SKM-1 (cell line): ENCODE data around the gene TENM4.
A peak's percentile ranks its signal among the peaks of the same experiment; 100 is the strongest.

Experiments used
- DNase-seq: peaks from one replicate; lab custom pipeline; 2025; ENCODE audit not compliant: unreplicated experiment; lab: John Stamatoyannopoulos, UW

TENM4 gene

DNA sequence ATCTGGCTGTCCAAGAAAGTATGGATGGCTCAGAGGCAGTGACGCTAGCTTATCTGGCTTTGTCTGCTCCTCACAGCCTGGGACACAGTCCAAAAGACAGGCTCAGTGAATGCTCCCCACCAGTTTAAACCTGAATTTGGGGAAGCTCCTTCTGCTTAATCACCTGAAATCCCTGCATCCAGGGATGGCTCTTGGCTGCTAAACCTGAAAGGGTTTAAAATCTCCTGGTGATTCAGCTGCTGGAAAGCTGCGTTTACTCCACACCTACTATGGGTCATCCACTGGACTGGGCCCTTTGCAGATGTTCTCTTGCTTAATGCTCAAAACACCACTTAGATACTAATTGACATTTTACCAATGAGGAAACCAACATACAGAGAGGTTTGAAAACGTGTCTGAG lies 564.2 kb downstream of the TENM4 start:
- no peak for DNase-seq

DNA sequence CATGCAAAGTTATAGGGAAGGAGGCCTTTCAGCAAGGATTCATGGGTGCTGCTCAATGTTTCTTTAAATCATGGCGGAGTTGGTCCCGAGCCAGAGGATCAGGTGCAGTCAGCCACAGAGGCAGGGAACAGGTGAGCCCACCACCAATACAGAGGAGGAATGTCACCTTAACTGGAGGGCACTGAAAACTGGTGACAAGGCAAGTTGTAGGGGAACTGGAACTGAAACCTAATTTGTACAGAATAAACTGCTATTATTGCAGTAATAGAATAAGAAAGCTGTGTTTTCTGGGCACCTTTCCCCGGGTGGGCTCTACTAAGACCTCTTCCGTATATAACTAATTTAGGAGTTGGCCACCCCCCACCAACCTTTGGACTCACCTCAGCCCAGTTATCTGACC lies 570.2 kb downstream of the TENM4 start:
- no peak for DNase-seq

- no peak for DNase-seq
Measured at GRCh38 chr11:78869293-78869692, 571.5 kb downstream of the TENM4 start.

DNA sequence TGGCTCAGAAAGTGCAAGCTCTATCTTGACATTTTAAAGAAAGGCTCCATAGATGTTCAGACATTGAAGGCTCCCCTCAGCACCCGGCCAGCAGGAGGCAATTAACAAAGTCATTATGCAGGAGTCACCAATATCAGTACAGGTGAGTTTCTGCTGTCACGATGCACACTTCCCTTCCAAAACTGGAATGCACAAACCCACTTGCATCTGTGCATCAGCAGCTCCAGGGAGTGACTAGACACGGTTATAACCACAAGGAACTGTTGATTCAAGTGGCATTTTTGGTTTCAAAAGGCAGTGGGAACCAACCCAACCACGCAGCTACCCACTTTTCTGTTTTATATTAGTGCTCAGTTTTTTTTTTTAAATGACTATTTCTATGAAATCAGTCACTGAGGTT lies 572.3 kb downstream of the TENM4 start:
- no peak for DNase-seq

GRCh38 chr11:78860720-78861422 lies 580.0 kb downstream of the TENM4 start:
- DNase-seq = no peak

DNA sequence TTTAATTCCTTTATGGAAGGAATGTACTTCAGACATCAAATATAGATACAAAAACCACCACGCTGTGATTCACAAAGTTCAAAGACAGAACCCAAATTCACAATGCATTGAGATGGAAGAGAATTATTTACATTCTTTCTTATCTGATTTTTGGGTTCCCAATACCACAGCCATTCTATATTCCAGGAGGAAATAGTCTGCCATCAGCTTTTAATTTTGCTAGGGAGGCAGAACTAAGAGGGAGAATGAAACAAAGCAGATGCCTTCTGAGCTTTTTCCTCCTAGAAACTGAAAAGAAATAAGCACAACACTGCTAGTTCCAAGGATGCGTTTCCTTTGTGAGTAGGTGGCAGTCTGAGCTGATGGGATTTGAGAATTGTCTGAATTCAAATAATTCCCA lies 583.1 kb downstream of the TENM4 start:
- no peak for DNase-seq

- no peak for DNase-seq
Measured at GRCh38 chr11:78856211-78856610, 584.6 kb downstream of the TENM4 start.

DNA sequence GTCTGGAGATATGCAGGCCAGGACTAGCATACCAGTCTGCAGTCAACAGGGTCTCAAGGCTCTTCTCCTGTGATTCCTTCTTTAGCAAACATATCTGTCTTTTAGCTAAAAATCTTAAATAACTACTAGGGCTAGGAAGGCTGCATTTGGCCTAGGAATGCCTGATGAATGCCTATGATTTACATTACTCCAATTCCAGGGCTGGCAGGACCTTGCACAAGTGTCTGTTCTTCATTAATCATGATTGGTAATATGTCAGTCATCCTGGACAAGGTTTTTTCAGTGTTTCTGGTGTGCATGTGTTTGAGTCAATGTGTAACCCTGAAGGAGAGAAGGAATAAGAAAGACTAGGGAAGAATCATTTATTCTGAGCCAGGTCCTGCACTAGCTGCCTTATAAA lies 585.7 kb downstream of the TENM4 start:
- no peak for DNase-seq

DNA sequence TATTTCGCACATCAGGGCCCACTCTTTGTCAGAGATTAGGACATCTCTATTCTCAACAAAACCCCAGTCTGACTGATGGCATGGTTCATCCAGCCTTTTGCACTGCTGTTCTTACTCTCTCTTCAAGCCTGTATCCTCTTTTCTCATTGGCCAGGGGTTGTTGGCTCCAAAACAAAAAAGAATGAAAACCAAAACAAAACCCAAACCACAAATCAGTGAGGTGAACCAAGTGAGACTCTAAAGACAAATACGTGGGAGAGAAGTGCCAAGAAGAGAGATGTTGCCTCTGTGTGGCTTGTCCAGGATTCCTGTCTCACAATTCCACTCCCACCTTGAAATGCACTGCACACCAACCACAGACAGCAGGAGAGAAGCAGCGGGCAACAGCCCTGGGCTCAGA lies 587.3 kb downstream of the TENM4 start:
- no peak for DNase-seq

GRCh38 chr11:78851878-78852586 lies 588.8 kb downstream of the TENM4 start:
- DNase-seq = peak; percentile 30

- DNase-seq = no peak
Measured at GRCh38 chr11:78850078-78850477, 590.8 kb downstream of the TENM4 start.

DNA sequence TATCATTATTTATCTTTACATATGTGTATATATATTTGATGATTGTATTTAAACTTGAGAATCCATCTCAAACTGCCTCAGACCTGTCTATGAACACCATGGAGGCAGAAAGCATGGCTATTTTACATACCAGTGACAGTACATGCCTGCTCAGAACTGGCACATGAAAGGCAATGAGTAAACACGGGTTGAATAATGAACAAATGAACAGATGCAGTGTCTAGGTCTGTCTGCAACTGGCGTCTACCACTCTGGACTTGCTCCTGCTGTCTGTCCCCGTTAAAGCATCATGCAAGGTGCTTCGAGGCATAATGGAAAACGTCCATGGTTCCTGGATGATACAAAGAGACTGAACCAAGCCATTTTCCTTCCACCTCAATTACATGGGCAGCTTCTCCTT lies 594.6 kb downstream of the TENM4 start:
- DNase-seq = no peak

- DNase-seq = no peak
Measured at GRCh38 chr11:78845496-78845895, 595.3 kb downstream of the TENM4 start.

GRCh38 chr11:78841456-78842060 lies 599.3 kb downstream of the TENM4 start:
- DNase-seq = no peak

- no peak for DNase-seq
Measured at GRCh38 chr11:78840623-78841022, 600.2 kb downstream of the TENM4 start.

- DNase-seq = no peak
Measured at GRCh38 chr11:78840200-78840599, 600.6 kb downstream of the TENM4 start.

DNA sequence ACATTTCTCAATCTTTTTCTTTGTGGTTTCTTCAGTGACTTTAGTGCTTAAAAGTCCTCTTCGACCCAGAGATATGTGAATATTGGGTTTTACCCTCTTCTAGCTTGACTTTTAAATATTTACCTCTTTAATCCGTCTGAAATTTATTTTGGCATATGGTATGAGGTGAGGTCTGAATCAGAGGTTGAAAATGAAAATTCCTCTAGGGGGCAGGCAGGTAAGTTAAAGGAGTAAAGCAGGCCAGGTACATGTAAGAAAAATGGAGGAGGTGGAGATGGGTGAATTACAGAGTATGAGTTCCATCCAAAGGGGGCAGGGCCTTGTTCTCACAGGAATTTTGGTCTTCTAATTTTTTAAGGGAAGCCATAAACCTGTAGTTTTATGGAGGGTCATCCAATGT lies 602.4 kb downstream of the TENM4 start:
- DNase-seq = no peak

DNA sequence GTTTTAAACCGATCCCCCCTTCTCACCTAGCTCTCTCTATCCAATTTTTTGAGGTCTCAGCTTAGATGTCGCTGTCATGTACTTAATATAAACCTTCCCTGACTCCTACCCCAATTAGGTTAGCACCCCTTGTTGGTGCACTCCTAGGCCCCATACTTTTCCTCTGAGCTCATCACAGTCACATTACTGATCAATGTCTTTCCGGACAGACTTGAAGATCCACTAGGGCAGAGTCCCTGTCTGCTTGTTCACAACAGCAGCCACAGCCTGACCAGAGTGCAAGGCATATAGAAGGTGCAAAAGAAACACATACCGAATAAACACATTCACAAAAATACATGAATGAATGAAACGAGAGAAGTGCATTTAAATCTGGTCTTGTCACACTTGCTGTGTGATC lies 605.2 kb downstream of the TENM4 start:
- DNase-seq = no peak

DNA sequence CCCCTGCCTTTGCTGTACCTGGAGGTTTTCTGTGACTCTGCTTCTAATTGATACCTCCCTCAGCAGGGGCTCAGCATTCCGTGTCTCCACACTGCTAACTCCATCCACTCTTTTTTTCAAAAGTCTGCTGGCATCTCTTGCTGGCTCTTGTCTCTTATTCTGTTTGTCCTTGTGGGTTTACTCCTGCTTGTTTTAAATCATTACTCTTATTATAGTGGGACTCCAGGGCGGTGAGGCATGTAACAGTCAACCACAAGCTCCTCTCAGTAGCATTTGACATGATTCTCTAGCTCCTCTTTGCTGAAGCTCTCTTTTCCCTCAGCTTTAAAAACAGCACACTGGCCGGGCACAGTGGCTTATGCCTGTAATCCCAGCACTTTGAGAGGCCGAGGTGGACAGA lies 605.9 kb downstream of the TENM4 start:
- DNase-seq = no peak

- DNase-seq = no peak
Measured at GRCh38 chr11:78833237-78833636, 607.6 kb downstream of the TENM4 start.

GRCh38 chr11:78832226-78832947 lies 608.4 kb downstream of the TENM4 start:
- no peak for DNase-seq

DNA sequence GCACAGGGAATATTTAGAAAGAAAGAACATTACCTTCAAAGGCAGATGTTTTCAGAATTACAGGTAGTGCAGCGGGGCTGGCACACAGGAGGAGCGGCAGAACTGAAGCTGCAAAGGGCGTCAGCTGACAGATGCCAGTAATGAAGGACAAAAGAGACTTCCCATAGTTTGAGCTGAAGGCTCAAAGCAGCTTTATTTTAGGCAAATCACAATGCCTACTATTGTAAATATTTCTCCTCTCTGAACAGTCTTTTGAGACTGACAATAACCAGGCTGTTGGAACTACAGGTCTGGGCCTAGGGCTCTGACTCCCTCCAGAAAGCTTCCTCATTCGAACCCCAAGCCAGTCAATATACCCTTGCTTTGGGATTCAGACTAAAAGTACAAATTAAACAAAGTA lies 609.3 kb downstream of the TENM4 start:
- no peak for DNase-seq
